Astrocyte of the spinal cord (primary cell): ENCODE results near the gene STAG3.
"Not testable (repeated sequence)": the region's sequence is repeated elsewhere in the genome, so short reads cannot be mapped to it uniquely, and the experiment has no call there.

ENCODE experiments used
- DNase-seq: peaks from one replicate; pipeline ENCODE4 v3.0.0; 2011; ENCODE audit warnings: low read depth, low spot score
- H3K4me3 ChIP-seq: 2 replicates; pipeline ENCODE4 v1.5.1; 2011; ENCODE audit warnings: low read depth, mild to moderate bottlenecking, low read length, moderate library complexity
- in situ Hi-C: cut with HindIII; loops from 2 replicates; pipeline ENCODE4 v1.10.0; 2017; ENCODE audit warnings: low sequenced_read_pairs
- TF ChIP-seq, protein P1 (sequence below): IDR thresholded peaks from 2 replicates; pipeline ENCODE4 v1.5.1; 2012; ENCODE audit warnings: low read depth, mild to moderate bottlenecking, low read length, inconsistent platforms

The STAG3 gene

DNA sequence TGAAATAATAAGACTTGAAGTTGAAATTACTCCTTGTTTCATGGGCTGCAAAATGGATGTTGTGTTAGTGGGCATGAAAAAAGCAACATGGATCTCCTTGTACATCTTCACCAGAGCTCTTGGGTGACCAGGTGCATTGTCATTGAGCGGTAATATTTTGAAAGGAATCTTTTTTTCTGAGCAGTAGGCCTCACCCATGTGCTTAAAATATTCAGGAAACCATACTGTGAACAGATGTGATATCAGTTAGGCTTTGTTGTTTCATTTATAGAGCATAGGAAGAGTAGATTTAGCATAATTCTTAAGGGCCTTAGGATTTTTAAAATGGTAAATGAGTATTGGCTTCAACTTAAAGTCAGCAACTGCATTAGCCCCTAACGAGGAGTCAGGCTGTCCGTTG lies 15.3 kb downstream of the STAG3 start:
- TF ChIP-seq, protein P1, sequence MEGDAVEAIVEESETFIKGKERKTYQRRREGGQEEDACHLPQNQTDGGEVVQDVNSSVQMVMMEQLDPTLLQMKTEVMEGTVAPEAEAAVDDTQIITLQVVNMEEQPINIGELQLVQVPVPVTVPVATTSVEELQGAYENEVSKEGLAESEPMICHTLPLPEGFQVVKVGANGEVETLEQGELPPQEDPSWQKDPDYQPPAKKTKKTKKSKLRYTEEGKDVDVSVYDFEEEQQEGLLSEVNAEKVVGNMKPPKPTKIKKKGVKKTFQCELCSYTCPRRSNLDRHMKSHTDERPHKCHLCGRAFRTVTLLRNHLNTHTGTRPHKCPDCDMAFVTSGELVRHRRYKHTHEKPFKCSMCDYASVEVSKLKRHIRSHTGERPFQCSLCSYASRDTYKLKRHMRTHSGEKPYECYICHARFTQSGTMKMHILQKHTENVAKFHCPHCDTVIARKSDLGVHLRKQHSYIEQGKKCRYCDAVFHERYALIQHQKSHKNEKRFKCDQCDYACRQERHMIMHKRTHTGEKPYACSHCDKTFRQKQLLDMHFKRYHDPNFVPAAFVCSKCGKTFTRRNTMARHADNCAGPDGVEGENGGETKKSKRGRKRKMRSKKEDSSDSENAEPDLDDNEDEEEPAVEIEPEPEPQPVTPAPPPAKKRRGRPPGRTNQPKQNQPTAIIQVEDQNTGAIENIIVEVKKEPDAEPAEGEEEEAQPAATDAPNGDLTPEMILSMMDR: no peak

DNA sequence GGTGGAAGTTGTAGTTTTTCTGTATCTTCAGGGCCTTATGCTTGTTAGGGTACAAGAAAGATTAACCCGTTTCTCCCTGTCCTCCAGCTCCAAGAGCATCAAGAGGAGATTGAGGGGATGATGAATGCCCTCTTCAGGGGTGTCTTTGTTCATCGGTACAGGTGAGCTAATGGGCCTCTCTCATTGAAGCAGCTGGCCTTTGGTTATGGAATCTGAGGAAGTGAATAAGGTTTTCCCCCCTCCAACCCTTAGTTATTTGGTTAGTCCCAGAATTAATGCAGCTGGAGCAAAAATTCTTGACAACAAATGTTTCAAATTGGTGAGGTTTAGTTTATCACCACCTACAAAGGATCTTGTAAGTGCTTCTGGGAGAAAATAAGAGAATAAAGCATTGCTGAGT lies 17.5 kb downstream of the STAG3 start:
- TF ChIP-seq, protein P1: no peak
- DNase-seq: no peak
- no peak overlapping the region for H3K4me3 ChIP-seq
- in situ Hi-C loops: no loop called here

More for the DNA sequence above, 15.3 kb downstream of the STAG3 start:
- no peak for DNase-seq
- no peak overlapping the region for H3K4me3 ChIP-seq
- in situ Hi-C loops: no loop called here

DNA sequence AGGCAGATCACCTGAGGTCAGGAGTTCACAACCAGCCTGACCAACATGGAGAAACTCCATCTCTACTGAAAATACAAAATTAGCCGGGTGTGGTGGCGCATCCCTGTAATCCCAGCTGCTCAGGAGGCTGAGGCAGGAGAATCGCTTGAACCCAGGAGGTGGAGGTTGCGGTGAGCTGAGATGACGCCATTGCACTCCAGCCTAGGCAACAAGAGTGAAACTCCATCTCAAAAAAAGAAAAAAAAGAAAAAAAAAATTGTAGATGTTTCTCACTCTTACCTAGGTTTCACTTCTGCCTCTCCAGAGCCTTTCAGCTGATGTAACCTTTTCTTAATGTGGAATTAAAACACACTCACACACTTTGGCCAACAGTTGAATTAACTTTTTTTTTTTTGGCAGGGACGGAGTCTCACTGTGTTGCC lies 18.2 kb downstream of the STAG3 start:
- in situ Hi-C loops, H3K4me3 ChIP-seq, DNase-seq: not testable (repeated sequence)

DNA sequence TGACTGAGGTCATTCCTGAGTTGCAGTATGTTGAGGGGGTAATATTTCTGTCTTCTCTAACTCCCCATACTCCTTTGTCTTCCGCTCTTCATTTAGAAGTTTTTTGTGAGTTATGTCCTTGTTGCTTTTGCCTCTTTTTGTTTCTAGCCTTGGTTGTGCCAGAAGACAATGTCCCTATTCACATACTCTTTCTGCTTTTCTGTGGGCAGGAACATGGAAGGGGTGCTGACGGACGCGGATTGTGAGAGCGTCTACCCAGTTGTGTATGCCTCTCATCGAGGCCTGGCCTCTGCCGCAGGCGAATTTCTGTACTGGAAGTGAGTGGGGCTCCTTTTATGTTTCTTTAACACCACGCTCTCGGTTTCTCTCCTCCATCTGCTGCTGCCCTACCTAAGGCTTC lies 20.5 kb downstream of the STAG3 start:
- TF ChIP-seq, protein P1: no peak
- no peak overlapping the region for H3K4me3 ChIP-seq
- no peak for DNase-seq
- in situ Hi-C loops: no loop called here

DNA sequence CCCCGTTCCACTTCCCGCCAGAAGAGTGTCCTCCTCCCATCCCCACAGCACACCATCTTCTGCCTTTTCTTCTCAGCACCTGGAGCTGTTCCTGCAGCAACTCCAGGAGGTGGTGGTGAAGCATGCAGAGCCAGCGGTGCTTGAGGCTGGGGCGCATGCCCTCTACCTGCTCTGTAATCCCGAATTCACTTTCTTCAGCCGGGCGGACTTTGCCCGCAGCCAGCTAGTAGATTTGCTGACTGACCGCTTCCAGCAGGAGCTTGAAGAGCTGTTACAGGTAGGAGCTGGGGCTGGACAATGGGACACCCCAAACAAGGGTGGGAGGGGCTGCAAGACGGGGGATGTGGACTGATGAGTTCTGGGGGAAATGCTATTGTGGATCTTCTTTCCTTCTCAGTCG lies 23.0 kb downstream of the STAG3 start:
- in situ Hi-C loops: no loop called here
- TF ChIP-seq, protein P1: no peak
- H3K4me3 ChIP-seq: no peak overlapping the region
- no peak for DNase-seq

DNA sequence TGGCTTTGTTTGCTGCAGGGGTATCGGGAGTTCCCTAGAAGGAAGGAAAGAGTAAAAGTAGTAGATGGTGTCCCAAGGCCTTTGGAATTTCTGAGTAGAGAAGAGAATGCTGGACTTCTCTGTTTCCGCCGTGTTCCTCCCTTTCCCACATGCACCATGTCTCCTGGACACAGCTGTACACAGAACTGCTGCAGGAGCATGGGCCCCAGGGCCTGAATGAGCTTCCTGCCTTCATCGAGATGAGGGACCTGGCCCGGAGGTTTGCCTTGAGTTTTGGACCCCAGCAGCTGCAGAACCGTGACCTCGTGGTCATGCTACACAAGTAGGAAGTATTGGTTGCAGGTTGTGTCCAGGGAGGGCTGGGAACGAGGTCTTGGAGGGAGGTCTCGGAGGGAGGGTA lies 26.7 kb downstream of the STAG3 start:
- no peak overlapping the region for H3K4me3 ChIP-seq
- no peak for DNase-seq
- TF ChIP-seq, protein P1: no peak
- in situ Hi-C loops: no loop called here

DNA sequence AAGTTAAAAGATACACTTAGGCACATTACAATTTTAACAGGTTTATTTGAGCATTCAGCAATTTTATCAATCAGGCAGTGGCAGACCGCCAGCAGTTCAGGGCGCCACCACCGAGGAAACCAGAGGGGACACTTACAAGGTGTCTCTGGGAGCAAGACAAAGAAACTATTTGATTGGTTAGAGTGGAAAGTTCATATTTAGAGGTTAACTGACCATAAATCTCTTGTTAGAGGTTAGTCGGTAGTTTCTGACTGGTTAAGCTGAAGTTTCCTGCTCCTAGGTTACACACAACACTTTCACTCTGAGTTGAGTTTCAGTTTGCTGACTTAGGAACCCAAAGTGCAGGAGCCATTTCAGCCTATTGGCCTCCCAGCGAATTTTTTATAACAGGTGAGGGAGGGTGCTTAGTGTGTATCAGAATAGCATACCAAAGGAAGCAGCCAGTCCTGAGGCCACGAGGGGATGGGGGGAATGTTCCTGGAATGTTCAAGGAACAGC lies 31.2 kb downstream of the STAG3 start:
- in situ Hi-C loops: no loop called here
- TF ChIP-seq, protein P1: no peak
- H3K4me3 ChIP-seq: no peak overlapping the region
- no peak for DNase-seq
